RKO (cell line): ENCODE results near the gene ARRB1.
"Not testable (repeated sequence)": the region's sequence is repeated elsewhere in the genome, so short reads cannot be mapped to it uniquely, and the experiment has no call there.

ENCODE experiments used
- DNase-seq: peaks from one replicate; pipeline ENCODE4 v3.0.0-alpha.2; 2016; ENCODE audit warnings: low spot score

ARRB1 gene

GRCh38 chr11:75371949-75372876, 20.8 kb upstream of the ARRB1 start:
- DNase-seq, result no peak

GRCh38 chr11:75369560-75370255, 18.2 kb upstream of the ARRB1 start:
- no peak for DNase-seq

- DNase-seq, result not testable (repeated sequence)
These were observed 15.4 kb upstream of the ARRB1 start for GRCh38 chr11:75366826-75367225.

GRCh38 chr11:75365711-75366181, 14.3 kb upstream of the ARRB1 start:
- DNase-seq, result no peak

- DNase-seq, result not testable (repeated sequence)
These were observed 10.8 kb upstream of the ARRB1 start for GRCh38 chr11:75362285-75362684.

- no peak for DNase-seq
These were observed 5.2 kb upstream of the ARRB1 start for GRCh38 chr11:75356613-75357012.

- DNase-seq, result no peak
These were observed 3.6 kb upstream of the ARRB1 start for GRCh38 chr11:75355051-75355450.

- no peak for DNase-seq
These were observed 1.2 kb upstream of the ARRB1 start for GRCh38 chr11:75352588-75353206.

GRCh38 chr11:75351791-75352587, 528 bp upstream of the ARRB1 start:
- no peak for DNase-seq

GRCh38 chr11:75350743-75351540, 519 bp downstream of the ARRB1 start:
- peak; percentile 68 for DNase-seq

GRCh38 chr11:75350122-75350742, 1.2 kb downstream of the ARRB1 start:
- DNase-seq, result no peak

- DNase-seq, result no peak
These were observed 1.8 kb downstream of the ARRB1 start for GRCh38 chr11:75349521-75350116.

- DNase-seq, result no peak
These were observed 3.5 kb downstream of the ARRB1 start for GRCh38 chr11:75347781-75348566.

- no peak for DNase-seq
These were observed 4.4 kb downstream of the ARRB1 start for GRCh38 chr11:75346912-75347647.

GRCh38 chr11:75346296-75346695, 5.2 kb downstream of the ARRB1 start:
- no peak for DNase-seq

GRCh38 chr11:75345455-75346160, 5.9 kb downstream of the ARRB1 start:
- no peak for DNase-seq

- peak; percentile 48 for DNase-seq
These were observed 6.6 kb downstream of the ARRB1 start for GRCh38 chr11:75344761-75345454.
